Right lung (tissue), 5 donors: Measurements from ENCODE around the gene TCP11L1. TPM values are rescaled to one million over a fixed set of nuclear protein-coding genes. Genes with fewer than 3 reads are reported as not detected.
A peak's percentile ranks its signal among the peaks of the same experiment; 100 is the strongest.
"Not testable (repeated sequence)": the region's sequence is repeated elsewhere in the genome, so short reads cannot be mapped to it uniquely, and the experiment has no call there.

Experiments
- DNase-seq, 2 donors: peaks; one replicate each; pipeline ENCODE4 v3.0.0-alpha.2; 2013
- polyA plus RNA-seq, 5 donors: library from polyadenylated mRNA; unstranded; fragments of 120-200 nt; gene quantifications; one replicate each; pipeline versions ENCODE4 v1.2.1 to v1.2.3, GENCODE V29; 2013; ENCODE audit warnings: inconsistent platforms in 1 of 5, low replicate concordance in 1 of 5; ENCODE audit not compliant: insufficient read length in 5 of 5, insufficient read depth in 1 of 5

TCP11L1 gene
- polyA plus RNA-seq, 5 donors = 8.9 to 16.9 (median 15.0) TPM

- no peak for DNase-seq
Observed at GRCh38 chr11:33064033-33064825, 24.9 kb downstream of the TCP11L1 start.

- no peak for DNase-seq
Observed at GRCh38 chr11:33064866-33065265, 25.5 kb downstream of the TCP11L1 start.

- DNase-seq = peak; percentile 28 to 36
Observed at GRCh38 chr11:33065445-33066178, 26.2 kb downstream of the TCP11L1 start.

GRCh38 chr11:33067294-33067693 lies 27.9 kb downstream of the TCP11L1 start:
- DNase-seq = no peak

- DNase-seq = no peak
Observed at GRCh38 chr11:33068611-33069340, 29.4 kb downstream of the TCP11L1 start.

- no peak for DNase-seq
Observed at GRCh38 chr11:33072465-33072864, 33.1 kb downstream of the TCP11L1 start.

- no peak for DNase-seq
Observed at GRCh38 chr11:33083918-33084317, 44.5 kb downstream of the TCP11L1 start.

- no peak for DNase-seq
Observed at GRCh38 chr11:33086017-33086416, 46.6 kb downstream of the TCP11L1 start.

- DNase-seq = no peak
Observed at GRCh38 chr11:33089776-33090175, 50.4 kb downstream of the TCP11L1 start.

- DNase-seq = no peak
Observed at GRCh38 chr11:33094157-33094556, 54.8 kb downstream of the TCP11L1 start.

GRCh38 chr11:33103836-33104235 lies 64.5 kb downstream of the TCP11L1 start:
- no peak for DNase-seq

- no peak for DNase-seq
Observed at GRCh38 chr11:33109294-33109895, 70.0 kb downstream of the TCP11L1 start.

GRCh38 chr11:33110083-33110482 lies 70.7 kb downstream of the TCP11L1 start:
- DNase-seq = peak in 1 of 2 donors; percentile 4

GRCh38 chr11:33116535-33116934 lies 77.2 kb downstream of the TCP11L1 start:
- no peak for DNase-seq

GRCh38 chr11:33122696-33123095 lies 83.3 kb downstream of the TCP11L1 start:
- DNase-seq = not testable (repeated sequence)

Other genes with a start within 250 kb of the TCP11L1 start
- gene CCDC73, start 244.9 kb upstream of the TCP11L1 start, polyA plus RNA-seq = under 1 TPM; 0.06 to 0.18 (median 0.16) TPM
- 1 to 10 TPM; 1.6 to 2.5 (median 2.3) TPM for gene PRRG4, start 209.6 kb upstream of the TCP11L1 start, polyA plus RNA-seq
- gene QSER1, start 146.8 kb upstream of the TCP11L1 start, polyA plus RNA-seq = 10 to 100 TPM; 24.1 to 46.4 (median 40.6) TPM
- 10 to 100 TPM; 16.7 to 26.9 (median 23.0) TPM for gene DEPDC7, start 23.7 kb upstream of the TCP11L1 start, polyA plus RNA-seq
- gene CSTF3, start 121.9 kb downstream of the TCP11L1 start, polyA plus RNA-seq = 10 to 100 TPM; 46.1 to 62.2 (median 55.3) TPM
- 10 to 100 TPM; 35.8 to 49.7 (median 49.2) TPM for gene HIPK3, start 217.8 kb downstream of the TCP11L1 start, polyA plus RNA-seq